Myocyte (in vitro differentiated cells): Measurements from ENCODE around the gene FBXL22. TPM values are rescaled to one million over a fixed set of nuclear protein-coding genes. Genes with fewer than 3 reads are reported as not detected.
A peak's percentile ranks its signal among the peaks of the same experiment; 100 is the strongest.
"Not testable (repeated sequence)": the region's sequence is repeated elsewhere in the genome, so short reads cannot be mapped to it uniquely, and the experiment has no call there.

Experiments used
- DNase-seq: peaks from one replicate; pipeline ENCODE4 v3.0.0-alpha.2; 2012; ENCODE audit warnings: low read depth
- total RNA-seq: library from RNA; depleted of rRNA; stranded (reverse); fragments of >200 nt; gene quantifications from 2 replicates; pipeline ENCODE4 v1.2.3, GENCODE V29; 2014

FBXL22 gene
- total RNA-seq, 1 donor from 2014 or later: 26.5 TPM

DNA sequence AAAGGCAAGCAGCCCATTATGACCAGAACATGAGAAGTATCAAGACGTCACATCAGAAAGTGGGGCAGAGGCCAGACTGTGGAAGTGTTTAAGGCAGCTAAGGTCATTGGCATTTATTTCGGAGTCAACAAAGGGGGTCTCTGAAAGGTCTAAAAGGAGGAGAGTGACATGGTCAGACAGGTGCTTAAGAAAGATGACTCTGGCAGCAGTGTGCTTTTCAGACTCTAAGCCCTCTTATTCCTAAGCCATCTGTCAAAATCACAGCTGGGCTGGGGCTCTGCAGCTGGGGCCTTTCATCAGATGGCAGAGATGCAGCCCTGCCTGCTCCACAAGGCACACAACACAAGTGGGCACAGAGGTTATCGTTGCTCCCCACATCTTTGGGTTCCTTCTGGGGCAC, 14.0 kb downstream of the FBXL22 start:
- peak; percentile 86 for DNase-seq

DNA sequence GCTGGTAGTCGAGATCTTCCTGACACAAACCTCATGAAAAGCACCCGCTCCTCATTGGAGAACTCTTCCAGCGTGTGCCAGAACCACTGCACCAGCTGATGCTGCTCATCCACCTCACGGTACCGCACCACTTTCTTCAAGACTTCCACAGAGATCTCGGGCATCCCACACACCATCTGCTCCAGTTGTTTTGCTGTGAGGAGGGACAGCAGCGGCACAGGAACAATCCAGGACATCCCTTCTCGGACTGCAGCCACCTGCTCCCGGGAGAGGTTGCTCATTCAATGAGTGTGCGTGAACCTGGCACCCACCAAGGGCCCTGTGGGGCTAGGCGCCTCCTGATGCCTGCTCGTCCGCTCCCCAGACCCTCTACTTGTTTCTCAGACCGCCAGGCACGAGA, 15.1 kb downstream of the FBXL22 start:
- no peak for DNase-seq

DNA sequence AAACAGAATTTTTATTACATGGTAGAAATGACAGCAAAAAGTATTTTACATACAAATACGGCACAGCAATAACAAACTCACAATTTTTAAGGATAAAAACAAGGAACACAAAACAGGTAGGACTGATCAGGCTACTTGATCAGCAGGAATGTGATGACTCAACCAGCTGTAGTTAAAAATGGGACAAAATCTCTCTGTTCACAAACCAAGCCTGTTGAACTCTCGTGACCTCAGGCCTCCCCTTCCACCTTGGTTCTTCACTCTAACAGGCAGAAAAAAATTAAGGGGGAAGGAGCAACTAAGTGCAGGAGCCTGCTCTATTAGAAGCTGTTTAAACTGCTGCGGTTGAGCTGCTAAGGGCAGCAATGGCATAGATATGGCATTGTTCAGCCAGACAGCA, 18.7 kb downstream of the FBXL22 start:
- DNase-seq: no peak

DNA sequence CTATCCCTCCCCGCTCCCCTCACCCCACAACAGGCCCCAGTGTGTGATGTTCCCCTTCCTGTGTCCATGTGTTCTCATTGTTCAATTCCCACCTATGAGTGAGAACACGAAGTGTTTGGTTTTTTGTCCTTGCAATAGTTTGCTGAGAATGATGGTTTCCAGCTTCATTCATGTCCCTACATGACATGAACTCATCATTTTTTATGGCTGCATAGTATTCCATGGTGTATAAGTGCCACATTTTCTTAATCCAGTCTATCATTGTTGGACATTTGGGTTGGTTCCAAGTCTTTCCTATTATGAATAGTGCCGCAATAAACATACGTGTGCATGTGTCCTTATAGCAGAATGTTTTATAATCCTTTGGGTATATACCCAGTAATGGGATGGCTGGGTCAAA, 20.0 kb downstream of the FBXL22 start:
- DNase-seq: not testable (repeated sequence)

DNA sequence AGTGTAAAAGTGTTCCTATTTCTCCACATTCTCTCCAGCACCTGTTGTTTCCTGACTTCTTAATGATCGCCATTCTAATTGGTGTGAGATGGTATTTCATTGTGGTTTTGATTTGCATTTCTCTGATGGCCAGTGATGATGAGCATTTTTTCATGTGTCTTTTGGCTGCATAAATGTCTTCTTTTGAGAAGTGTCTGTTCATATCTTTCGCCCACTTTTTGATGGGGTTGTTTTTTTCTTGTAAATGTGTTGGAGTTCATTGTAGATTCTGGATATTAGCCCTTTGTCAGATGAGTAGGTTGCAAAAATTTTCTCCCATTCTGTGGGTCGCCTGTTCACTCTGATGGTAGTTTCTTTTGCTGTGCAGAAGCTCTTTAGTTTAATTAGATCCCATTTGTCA, 20.4 kb downstream of the FBXL22 start:
- DNase-seq: not testable (repeated sequence)

DNA sequence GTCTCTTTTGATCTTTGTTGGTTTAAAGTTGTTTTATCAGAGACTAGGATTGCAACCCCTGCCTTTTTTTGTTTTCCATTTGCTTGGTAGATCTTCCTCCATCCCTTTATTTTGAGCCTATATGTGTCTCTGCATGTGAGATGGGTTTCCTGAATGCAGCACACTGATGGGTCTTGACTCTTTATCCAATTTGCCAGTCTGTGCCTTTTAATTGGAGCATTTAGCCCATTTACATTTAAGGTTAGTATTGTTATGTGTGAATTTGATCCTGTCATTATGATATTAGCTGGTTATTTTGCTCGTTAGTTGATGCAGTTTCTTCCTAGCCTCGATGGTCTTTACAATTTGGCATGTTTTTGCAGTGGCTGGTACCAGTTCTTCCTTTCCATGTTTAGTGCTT, 23.6 kb downstream of the FBXL22 start:
- DNase-seq: not testable (repeated sequence)

DNA sequence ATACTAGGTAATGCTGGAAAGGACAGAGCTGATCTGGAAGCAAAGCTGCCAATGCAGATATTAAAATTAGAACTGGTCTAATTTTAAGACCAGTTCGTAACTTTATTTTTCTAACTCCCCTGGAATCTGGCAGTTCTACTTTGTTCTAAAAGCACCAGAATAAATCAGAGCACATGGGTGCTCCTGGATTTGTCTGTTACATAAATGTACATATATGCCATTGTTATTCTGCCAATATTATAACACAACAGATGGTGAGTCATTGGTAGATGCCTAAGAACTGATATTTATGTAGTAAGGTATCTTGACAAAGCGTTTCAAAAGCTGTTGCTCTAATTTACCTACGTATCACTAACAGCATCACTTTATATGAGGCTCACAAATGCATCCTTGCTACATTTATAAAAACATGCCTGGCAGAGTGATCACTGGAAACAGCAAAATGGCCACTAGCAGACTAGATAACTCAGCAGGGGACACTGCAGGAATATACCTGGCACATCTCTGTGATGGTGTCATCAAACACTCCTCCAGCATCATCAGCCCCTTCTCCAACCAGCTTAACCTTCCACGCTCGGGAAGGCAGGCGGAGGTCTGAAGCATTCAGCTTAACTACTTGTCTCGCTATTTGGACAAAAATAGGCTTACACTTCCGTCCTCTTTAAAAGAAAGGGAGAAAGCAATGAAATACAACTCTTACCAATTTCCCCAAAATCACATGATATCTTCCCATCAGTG, 26.2 kb downstream of the FBXL22 start:
- DNase-seq: no peak

DNA sequence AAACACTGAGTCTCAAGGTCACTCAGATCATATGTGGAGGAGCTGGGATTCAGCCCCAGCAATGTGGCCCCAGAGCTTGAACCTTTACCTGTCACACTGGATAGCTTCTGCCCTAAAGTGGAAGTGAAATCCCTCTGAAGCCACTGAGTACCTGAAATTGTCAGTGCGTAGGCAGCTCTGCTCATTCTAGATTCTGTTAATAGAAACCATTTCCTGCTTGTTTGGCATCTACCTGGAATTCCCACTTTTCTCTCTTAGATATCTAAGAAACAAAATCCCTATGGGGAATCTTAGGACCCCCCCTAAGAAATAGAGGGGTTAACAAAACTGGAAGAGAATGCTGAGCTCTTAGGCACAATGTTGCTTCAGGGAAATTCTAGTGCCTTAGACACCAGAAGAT, 29.8 kb downstream of the FBXL22 start:
- DNase-seq: no peak

DNA sequence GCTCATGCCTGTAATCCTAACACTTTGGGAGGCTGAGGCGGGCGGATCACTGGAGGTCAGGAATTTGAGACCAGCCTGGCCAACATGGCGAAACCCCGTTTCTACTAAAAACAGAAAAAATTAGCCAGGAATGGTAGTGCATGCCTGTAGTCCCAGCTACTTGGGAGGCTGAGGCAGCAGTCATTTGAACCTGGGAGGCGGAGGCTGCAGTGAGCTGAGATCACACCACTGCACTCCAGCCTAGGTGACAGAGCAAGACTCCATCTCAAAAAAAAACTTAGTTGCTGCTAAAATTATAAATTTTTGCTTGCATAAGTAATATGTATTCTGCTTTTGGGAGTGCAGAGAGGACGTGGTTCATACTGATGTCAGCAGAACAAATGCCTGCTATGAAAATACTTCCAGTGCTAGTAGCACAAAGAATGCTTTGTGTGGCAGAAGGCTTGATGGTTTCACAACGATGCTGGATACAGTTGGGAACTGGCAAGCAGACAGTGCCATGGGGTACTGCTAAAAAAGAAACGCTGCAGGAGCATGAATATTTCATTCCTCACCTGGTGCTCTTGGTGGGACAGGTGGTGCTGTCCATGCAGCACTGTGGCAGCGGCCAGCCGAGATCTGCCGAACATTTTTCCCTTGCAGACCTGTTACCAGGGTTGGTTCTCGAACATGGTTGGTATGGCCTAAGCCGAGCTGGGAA, 31.1 kb downstream of the FBXL22 start:
- DNase-seq: no peak

DNA sequence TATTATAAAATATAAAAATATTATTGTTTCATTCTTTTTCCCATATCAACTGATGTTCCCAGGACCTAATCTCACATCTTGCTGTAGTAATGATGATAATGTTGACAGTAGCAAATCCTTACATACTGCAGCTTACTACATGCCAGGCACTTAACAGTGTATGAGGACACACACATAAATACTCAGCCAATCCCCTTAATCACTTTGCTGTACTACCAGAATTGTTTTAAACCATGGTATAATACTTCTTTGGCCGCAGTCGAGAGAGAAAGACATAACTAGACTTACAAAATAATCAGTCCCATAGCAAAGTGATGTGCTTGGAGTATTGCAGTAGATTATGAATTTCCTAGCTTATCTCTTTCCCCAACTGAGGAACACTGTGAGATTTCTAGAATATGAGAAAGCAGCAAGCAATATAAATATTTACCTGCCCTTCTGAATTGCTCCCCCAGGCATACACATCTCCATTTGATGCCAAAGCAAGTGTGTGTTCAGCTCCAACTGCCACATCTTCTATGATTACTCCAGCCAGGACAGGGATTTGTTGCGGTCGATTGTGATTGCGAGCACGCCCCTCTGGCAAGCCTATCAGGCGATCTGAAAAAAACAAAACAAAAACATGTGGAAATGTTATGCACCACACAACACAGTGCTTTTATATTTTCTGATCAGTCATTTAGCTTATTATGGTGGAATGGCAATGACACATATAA, 33.0 kb downstream of the FBXL22 start:
- no peak for DNase-seq

DNA sequence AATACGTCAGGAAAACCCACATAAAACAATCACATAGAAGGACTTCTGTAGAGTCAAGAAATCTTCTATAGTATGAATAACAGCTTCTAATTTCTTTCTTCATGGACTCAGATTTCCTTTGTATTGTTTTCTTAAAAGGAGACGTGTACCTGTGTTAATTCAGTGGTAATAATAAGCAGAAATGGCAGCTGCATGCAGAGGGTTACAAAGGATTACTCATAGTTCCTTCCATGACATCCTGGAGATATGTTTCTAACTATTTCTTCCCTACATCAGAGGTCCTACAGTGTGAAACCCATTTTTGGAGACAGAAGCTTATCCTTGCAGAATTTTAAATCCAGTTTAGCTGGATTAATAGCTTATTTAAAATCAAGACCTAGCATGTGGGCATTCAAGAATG, 36.1 kb downstream of the FBXL22 start:
- DNase-seq: no peak

DNA sequence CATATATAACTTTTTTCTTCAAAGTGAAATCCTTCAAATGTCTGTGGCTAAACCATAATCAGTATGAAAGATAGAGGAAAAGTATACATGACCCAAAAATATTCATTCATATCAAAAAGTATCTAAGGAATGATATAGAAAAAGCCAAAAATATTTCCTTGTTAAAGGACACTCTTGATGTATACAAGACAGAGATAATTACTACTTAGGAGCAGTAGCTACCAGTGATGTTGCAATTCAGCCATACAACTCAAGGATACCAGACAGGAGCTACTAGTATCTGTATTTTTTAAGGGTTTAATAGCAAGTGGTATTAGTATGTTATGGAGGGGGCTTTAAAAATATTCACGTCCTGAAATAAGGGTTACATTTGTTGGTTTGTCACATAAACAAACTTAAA, 37.0 kb downstream of the FBXL22 start:
- DNase-seq: no peak

DNA sequence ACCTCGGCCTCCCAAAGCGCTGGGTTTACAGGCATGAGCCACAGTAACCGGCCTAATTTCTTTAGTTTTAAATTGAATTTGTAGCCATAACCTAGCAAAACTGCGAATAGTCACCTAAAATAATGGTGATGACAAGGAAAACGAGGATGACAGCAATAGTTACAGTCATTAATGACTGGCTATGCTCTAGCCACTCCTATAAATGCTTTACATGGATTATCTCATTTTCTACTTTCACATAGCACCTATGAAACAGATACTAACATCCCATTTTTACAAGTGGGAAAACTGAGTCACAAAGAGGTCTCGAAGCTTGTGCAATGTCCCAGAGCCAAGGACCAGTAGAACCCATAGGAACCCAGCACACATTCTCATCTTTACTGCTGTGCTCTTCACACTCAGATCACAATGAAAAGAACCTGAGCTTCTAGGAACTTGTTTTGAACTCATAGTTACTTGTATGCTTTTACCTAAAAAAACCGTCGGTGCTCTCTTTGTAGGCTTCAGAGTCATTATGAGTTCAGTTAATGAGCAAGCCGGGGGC, 39.4 kb downstream of the FBXL22 start:
- DNase-seq: no peak

DNA sequence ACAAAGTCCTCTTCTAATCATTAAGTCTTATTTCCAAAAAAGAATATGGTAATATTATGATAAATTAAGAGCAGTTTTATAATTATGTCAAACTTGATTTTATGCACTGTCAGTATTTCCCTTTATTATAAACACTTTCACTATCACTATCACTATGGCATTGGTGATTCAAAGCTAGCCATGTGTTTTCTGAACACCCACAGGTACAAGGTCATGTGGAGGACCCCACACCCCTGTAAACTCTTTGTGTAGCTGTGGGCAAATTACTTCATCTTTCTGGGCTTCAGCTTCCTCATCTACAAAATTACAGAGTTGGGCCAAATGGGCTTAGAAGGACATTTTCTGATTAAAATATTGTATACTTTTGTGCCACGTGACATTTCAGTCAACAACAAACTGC, 41.7 kb downstream of the FBXL22 start:
- DNase-seq: no peak

DNA sequence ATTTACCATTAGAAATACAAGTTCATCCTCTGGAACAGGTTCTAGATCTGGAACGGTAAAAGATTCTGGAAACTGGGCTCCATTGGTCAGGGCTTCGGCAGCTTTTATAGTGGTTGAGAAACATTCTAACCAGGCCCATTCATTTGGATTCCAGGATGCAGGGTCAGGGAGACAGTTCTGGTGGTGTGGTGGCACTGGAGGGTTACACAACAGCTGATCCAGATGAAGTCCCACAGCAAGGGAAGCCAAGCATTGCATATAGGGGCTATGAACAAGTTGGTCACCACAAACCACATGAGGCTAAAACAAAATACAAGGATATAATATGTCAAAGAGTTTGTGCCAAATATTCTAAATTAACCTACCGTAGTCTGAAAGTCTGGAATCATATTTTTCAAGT, 43.0 kb downstream of the FBXL22 start:
- DNase-seq: peak; percentile 82

Other genes starting within 250 kb of the FBXL22 start
- gene CA12, start 215.5 kb upstream of the FBXL22 start, total RNA-seq: 0.26 and 0.62 TPM in 2 replicates
- gene USP3, start 92.8 kb upstream of the FBXL22 start, total RNA-seq: 27.1 and 28.6 TPM in 2 replicates
- gene HERC1, start 236.6 kb downstream of the FBXL22 start, total RNA-seq: 52.8 and 58.9 TPM in 2 replicates